SKM-1 treated with dmso at 0.1 percent for 144 hours (cell line): ENCODE measurements around the gene PKD2L2.
"Not testable (repeated sequence)": the region's sequence is repeated elsewhere in the genome, so short reads cannot be mapped to it uniquely, and the experiment has no call there.

Experiments
- DNase-seq: peaks from one replicate; lab custom pipeline; 2025; ENCODE audit not compliant: unreplicated experiment; lab: John Stamatoyannopoulos, UW

PKD2L2 gene

DNA sequence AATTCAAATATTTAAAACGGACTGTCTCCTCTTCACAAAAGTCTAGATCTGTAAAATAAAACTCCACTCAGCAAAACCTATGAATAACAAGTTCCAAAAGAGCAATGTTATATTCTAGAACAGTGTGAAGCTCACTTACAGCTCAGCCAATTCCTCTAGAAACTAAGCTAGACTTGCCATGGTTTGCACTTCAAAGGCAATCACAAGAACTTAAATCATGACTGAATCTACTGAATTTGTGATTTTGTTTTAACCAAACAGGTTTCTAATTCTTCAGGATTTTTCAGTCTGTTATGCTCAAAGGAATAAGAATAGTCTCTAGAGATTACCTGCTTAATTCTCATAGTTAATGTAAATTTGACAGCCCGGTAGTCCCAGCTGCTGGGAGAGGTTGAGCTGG lies 1.4 kb upstream of the PKD2L2 start:
- DNase-seq = no peak

DNA sequence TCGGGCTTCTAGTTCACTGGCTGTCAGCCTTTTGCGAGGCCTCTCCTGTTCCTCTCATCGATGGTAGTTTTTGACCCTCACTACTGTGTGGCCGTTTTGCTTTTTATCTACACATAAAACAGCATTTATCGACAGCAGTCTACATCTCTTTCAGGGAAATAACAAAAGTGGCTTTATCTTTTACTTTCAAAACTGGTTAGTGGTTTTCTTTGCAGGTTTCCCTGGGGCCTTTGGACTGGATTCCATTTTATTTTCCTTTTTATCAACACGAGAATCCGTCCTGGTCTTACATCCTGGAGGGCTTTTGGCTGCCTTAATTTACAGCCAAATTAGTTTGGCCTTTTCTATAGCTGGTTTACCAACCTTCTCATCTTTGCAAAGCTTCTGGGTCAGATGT lies 793 bp upstream of the PKD2L2 start:
- no peak for DNase-seq

DNA sequence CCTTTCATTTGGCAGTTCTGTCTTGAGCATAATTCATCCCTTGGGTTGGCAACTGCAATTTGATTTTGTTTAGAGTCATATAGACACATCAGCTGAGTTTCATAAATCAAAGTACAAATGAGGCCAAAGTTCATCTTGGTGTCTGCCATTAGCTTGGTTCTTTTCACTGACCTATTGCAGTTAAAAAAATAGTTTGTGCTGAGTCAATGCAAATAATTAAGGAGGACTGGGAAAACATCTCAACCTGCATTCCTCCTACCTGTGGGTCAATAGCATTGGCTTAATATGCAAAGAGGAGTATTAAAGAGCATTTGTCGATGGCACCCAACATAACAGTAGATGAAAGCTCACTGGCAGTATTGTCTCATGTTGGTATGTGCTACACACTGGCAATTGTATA lies 1.6 kb downstream of the PKD2L2 start:
- no peak for DNase-seq

DNA sequence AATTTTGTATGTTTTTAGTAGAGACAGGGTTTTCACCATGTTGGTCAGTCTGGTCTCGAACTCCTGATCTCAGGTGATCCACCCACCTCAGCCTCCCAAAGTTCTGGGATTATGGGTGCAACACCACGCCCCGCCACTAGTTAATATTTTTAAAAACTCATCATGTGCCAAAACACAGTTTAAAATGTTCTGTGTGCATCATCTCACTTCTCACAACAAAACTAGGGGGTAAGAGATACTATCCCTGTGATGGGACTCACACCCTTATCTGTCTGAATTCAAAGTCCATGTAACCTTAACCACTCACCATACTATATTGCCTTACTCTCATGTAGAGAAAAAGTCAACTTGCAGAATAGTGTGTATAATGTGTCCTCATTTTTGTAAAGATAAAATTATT lies 2.6 kb downstream of the PKD2L2 start:
- no peak for DNase-seq

DNA sequence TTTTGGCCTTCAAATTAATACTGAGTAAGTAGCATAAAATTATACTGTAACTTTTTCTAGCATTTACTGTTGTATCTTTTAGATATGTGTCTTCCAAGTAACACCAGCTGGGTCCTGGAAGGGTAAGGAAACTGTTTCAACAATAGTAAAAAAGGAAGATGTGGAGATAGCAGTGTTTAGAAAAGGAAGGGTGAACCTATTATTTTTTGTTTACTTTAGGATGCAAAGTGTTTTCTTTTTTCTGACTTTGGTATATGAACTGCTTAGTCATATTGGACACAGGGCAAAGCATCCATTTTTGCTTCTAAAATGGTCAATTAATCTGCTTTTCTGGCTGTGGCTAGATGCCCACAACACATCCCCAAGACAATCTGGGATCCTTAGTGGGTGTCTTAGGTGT lies 5.3 kb downstream of the PKD2L2 start:
- no peak for DNase-seq

DNA sequence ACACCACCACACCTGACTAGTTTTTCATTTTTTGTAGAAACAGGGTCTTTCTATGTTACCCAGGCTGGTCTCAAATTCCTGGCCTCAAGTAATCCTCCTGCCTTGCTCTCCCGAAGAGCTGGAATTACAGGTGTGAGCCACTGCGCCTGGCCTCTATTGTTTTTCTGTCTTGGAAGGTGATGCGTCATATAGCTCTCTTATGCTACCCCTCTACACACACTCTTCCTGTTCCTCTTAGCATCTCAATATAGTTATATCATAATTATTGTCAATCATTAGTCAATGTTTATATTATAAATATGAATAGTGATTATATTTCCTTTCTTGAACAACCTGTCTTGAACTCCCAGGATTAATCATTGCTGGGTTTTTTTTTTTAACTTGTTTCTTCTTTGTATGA lies 7.3 kb downstream of the PKD2L2 start:
- DNase-seq = no peak

DNA sequence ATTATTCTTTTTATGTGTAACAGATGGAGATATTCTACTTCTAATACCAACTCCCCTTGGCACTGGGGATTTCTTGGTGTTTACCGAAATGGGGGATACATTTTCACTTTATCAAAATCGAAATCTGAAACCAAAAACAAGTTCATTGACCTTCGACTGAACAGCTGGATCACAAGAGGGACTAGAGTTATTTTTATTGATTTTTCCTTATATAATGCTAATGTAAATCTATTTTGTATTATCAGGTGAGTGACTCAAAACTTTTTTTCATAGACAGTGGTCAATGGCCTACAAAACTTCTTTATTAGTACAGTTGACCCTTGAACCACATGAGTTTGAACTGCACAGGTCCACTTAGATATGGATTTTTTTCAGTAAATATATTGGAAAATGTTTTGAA lies 10.2 kb downstream of the PKD2L2 start:
- no peak for DNase-seq

DNA sequence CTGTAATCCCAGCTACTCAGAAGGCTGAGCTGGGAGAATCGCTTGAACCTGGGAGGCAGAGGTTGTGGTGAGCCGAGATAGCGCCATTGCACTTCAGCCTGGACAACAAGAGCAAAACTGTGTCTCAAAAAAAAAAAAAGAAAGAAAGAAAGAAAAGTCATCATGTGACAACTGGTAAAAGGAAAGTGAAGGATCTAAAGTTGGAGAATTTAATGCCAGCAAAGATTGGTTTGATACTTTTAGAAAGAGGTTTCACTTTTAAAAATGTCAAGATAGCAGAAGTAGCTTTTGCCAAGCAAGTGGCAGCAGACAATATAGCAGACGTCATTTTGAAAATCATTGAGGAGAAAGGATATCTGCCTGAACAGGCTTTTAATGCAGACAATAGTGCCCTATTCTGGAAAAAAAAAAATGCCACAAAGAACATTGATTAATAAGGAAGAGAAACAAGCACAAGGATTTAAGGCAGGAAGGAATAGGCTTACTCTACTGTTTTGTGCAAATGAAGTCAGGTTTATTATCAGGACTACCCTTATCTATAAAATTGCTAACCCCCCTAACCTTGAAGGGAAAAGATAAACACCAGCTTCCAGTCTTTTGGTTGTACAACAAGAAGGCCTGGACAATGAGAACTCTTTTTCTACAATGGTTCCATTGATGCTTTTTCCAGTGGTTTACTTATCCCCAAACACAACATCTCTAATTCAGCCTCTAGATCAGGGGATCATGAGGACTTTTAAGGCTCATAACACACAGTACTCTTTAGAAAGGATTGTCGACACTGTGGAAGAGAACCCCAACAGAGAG lies 12.0 kb downstream of the PKD2L2 start:
- no peak for DNase-seq

DNA sequence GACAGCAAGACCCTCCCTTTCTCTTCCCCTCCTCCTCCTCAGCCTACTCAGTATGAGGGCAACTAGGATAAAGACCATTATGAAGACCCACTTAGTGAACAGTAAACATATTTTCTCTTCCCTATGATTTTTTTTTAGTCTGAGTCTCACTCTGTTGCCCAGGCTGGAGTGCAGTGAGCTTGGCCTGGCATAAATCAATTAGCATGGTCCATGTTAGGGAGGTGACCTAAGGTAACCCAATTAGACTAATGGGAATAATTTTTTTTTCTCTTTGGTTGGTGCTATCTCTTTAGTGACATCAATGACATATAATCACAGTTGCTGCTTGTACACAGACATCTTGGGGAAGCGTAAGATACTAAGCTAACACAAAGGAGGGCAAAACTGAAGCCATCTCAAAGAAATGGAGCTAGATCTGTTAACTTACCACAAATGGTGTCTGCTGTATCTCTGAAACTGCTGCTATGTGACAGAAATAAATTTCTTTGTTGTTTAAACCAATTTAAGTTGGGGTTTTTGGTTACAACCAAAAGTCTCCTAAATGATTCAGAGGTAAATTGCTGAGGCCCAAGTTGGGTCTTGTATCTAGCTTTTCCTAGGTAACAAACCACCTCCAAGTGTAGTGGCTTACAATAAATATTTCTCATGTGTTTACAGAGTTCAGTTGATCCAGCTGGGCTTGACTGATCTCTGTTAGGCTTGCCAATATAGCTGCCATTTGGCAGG lies 13.3 kb downstream of the PKD2L2 start:
- DNase-seq = no peak

DNA sequence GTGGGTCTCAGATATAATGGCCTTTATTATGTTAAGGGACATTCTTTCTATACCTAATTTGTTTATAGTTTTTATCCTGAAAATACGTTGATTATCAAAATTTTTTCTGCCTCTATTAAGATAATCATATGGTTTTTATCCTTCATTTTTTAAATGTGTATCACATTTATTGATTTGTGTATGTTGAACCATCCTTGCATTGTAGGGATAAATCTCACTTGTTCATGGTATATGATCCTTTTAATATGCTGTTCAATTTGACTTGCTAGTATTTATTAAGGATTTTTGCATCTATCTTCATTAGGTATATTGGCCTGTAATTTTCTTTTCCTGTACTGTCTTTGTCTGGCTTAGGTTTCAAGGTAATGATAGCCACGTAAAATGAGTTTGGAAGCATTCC lies 25.5 kb downstream of the PKD2L2 start:
- no peak for DNase-seq

DNA sequence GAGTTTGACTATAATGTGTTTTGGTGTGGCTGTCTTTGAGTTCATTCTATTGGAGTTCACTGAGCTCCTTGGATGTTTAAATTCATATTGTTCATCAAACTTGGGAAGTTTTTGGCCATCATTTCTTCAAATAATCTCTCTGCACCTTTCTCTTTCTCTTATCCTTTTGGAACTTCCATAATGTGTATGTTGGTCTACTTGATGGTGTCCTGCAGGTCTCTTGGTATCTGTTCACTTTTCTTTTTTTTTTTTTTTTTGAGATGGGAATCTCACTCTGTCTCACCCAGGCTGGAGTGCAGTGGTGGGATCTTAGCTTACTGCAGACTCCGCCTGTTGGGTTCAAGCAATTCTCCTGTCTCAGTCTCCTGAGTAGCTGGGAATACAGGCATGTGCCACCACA lies 27.7 kb downstream of the PKD2L2 start:
- no peak for DNase-seq

DNA sequence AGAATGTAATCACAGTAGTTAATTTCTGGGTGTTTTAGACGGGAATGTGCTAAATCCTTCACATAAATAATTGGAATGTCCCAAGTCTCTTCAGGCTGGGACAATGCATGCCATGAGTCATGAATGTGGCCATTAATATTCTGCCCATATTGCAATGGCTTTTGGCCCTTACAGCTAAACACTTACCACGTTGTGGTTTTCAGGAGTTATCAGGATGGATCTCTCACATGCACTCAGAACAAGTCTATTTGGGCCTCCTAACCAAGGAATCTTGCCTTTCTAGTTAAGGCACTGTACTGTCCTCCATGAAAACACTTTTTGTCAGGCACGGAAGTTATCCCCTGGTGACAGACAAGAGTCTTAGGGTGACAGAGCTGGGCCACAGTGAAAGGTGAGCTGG lies 32.7 kb downstream of the PKD2L2 start:
- DNase-seq = no peak

DNA sequence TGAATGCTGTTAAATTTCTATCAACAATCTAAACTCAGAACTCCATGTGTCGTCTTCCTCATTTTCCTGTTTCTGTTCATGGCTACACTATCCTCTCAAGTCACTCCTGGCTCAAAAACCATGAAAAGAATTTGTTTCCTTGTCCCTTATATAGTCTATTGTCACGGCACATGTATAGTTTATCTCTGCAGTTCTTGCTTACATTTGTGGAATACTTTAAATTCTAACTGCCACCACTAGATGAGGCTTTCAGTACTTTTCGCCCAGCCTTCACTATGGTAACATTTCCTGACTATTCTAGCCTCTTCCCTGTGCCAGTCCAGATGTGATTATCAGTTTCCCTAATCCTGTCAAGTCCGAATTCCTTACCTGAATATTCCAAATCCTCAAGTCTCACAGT lies 34.6 kb downstream of the PKD2L2 start:
- DNase-seq = no peak

DNA sequence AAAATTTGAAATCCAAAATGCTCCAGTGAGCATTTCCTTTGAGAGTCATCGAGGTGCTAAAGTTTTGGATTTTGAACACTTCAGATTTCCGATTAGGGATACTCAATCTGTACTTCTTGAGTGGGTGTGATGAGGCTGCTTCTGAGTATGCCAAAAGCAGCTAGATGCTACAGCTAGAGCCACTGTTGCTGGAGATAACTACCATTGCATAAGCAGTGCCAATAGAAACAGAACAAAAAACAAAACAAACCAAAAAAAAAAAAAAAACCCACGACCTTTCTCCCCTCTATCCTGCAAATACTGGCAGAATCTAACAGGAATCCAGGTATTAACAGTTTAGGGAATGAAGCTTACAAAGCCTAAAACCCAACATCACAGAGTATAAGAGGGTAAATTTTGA lies 43.5 kb downstream of the PKD2L2 start:
- no peak for DNase-seq

DNA sequence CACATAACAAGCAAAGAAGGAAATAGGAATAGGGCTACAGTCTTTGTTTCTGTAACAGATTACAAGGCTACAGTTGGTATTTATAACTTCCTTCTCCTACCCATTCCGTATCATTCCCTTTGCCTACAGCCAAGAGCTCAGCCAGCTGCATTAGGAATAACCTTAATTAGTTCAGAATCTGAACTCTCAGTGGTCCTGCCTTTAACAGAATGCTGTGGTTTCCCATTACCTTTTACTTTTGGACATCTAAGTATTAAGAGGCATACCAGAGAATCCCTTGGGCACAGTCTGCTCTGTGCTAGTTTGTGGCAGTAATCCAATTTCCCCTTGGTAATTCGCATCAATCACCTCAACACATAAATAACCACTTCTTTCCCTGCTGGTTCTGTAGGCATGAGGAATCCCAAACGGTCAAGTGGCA lies 44.2 kb downstream of the PKD2L2 start:
- no peak for DNase-seq

DNA sequence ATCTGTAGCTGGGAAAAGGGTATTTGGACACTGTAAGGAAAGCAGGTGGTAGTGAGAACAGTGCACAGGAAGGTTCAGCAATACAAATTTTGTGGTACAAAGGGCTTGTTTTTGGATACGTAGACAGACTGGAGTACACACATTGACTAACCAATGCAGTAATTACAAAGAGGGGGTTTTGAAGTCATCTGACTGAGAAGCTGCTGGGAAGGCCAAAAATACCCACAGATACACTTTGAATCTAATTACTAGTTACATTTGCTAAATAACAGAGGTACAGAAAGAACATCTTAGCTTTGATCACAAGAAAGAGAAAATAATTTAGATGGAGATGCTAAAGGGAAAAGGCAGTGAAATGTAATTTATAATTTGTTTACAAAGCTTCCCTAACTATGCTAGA lies 45.9 kb downstream of the PKD2L2 start:
- no peak for DNase-seq

DNA sequence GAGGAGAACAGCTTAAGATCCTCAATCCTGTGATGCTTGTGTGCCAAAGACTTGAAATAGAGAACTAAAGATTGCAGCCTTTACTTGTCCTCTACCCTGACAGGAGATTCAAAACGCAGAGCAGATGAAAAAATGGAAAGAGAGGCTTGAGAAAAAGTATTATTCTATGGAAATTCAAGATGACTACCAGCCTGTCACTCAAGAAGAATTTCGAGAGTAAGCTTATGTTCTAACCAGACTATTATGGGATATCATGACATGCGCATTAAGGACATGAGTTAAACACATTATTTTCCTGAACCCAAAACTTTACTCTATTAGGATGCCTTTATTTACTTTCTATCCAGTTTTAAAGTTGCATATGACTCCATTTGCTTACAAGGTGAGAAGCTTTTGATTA lies 46.4 kb downstream of the PKD2L2 start:
- DNase-seq = no peak

DNA sequence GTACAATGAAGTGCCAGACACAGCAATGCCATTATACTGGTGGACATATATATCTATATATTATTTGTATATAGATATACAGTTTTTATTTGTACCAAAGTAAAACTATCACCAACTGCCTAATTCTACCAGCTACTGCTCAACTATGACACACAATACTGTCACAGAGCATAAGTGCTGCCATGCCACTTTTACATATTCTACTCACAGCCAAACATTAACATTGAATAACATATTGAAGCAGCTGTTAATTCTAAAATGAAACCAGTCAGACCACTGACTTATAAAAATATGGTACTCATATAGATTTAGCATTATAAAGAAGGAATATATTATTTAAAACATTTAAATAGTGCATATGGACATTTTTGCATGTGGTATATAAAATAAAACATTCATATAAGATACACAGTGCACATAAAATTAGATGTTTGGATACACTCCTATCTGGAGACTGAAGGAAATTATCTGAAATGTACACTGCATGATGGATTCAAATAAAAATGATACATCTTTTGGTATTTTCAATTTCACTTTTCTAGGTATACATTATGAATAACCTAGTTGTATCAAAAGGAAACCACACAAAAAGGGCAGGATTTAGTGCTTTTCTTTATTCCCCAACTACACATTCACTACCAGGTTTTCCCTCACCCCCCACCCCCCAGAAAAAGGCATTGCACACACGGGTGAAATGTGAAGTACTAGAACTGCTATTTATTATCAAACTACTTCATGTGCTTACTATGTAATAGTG lies 48.9 kb downstream of the PKD2L2 start:
- DNase-seq = no peak

DNA sequence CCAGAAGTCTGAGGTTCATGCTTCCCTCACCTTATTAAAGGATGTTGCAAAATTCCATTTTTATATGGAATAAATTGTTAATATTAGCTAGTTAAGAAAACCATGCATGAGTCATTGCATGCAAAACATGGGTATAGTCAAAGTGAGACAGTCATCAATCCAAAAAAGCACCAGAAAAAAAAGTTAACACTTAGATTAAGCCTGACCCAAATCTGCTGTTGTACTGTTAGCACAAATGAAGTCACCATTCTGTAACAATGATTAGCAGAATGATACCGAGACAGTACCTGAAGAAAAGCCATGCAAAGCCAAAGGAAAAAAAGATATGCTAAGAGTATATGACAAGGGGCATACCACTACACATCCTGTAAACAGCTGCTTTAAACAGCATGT lies 49.5 kb downstream of the PKD2L2 start:
- no peak for DNase-seq

DNA sequence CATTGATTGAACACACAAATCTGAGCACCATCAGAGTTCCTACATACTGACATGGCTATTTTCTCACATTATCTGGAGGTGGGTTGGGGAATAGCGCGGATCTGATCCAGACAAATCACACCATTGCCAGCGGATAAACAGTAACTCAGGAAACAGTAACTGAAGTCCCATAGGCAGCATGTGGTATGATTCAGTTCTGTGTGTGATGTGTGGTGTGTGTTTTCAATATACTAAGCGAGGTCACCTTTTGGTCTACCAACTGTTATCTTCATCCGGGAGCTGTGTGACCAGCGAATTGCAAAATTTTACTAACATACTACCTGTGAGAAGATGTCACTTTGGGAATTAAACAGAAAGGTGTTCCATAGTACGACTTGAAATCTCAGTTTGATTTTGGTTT lies 50.1 kb downstream of the PKD2L2 start:
- DNase-seq = no peak

DNA sequence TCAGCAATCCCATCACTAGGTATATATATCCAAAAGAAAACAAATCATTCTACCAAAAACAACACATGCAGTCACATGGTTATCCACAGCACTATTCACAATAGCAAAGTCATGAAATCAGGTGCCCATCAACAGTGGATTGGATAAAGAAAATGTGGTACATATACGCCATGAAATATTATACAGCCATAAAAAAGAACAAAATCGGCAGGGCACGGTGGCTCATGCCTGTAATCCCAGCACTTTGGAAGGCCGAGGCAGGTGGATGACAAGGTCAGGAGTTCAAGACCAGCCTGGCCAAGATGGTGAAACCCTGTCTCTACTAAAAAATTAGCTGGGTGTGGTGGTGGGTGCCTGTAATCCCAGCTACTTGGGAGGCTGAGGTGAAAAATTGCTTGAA lies 55.0 kb downstream of the PKD2L2 start:
- DNase-seq = not testable (repeated sequence)

DNA sequence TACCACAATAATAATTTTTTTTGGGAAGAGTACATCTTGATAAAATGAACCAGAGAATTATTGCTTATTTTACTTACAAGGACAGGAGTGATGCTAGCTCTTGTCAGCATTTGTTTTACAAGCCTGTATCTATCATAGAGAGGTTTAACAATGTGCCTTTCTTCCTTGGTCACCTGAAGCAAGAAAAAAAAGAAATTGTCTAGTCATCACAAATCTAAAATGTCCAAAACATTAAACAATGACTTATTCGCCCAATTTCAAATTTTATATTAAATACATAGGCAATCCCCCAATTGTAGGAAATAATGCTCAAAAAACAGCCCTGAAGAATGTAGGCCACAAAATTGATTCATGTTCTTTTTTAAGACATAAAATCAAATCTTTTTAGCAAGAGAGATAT lies 56.6 kb downstream of the PKD2L2 start:
- no peak for DNase-seq
